Omental fat pad (tissue), 4 donors: ENCODE results near the gene TRIOBP. TPM values are rescaled to one million over a fixed set of nuclear protein-coding genes. Genes with fewer than 3 reads are reported as not detected.
A peak's percentile ranks its signal among the peaks of the same experiment; 100 is the strongest.

Experiments
- ATAC-seq: fragments of 150-250 bp; one replicate; pipeline ENCODE4 v1.9.1; 2016; ENCODE audit warnings: mild to moderate bottlenecking, moderate library complexity; ENCODE audit not compliant: low FRiP score
- DNase-seq: peaks from one replicate; pipeline ENCODE4 v3.0.0-alpha.2; 2019; ENCODE audit warnings: low spot score
- CTCF ChIP-seq, 3 donors: fragments of 450-650 bp; IDR thresholded peaks; one replicate each; pipeline ENCODE4 v1.5.1; 2016 to 2017; ENCODE audit warnings: antibody characterized with exemption in 3 of 3, mild to moderate bottlenecking in 3 of 3, moderate library complexity in 2 of 3
- total RNA-seq, 4 donors: library from RNA; depleted of rRNA; stranded (reverse); fragments of >200 nt; gene quantifications; one replicate each; pipeline ENCODE4 v1.1.0, GENCODE V29; 2016

Gene TRIOBP
- total RNA-seq, 4 donors from 2014 or later: 79.2 to 179 (median 82.8) TPM

DNA sequence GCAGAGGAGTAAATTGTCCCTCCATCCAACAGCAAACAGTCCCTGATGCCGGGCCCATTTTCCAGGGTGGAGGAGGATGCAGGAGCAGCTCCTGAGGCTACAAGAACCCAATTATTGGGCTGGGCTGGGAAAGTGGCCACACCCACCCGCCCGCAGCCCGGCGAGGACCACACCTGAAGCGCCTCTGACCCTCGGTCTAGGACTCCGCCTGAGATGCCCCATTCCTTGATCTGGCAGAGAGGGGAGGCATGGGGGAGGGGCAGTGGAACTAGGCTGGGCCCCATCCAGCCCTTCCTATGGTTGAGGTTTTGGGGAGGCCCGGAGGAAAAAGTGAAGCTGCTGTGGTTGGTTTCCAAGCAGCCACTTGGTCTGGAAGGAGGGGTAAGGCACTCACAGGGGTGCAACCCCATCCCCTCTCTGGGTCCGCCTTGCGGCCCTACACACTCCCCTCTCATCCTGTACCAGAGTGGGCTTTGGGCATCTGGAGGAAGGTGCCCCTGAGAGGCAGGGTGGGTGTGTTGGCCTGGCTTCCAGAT is 23.9 kb upstream of the TRIOBP start:
- DNase-seq (no peak), ATAC-seq (no peak)
- no peak for TF ChIP-seq CTCF (IDR thresholded peaks at IDR 0.05)

GRCh38 chr22:37674248-37674647 is 22.6 kb upstream of the TRIOBP start:
- no peak for TF ChIP-seq CTCF (IDR thresholded peaks at IDR 0.05)
- ATAC-seq (no peak), DNase-seq (no peak)

DNA sequence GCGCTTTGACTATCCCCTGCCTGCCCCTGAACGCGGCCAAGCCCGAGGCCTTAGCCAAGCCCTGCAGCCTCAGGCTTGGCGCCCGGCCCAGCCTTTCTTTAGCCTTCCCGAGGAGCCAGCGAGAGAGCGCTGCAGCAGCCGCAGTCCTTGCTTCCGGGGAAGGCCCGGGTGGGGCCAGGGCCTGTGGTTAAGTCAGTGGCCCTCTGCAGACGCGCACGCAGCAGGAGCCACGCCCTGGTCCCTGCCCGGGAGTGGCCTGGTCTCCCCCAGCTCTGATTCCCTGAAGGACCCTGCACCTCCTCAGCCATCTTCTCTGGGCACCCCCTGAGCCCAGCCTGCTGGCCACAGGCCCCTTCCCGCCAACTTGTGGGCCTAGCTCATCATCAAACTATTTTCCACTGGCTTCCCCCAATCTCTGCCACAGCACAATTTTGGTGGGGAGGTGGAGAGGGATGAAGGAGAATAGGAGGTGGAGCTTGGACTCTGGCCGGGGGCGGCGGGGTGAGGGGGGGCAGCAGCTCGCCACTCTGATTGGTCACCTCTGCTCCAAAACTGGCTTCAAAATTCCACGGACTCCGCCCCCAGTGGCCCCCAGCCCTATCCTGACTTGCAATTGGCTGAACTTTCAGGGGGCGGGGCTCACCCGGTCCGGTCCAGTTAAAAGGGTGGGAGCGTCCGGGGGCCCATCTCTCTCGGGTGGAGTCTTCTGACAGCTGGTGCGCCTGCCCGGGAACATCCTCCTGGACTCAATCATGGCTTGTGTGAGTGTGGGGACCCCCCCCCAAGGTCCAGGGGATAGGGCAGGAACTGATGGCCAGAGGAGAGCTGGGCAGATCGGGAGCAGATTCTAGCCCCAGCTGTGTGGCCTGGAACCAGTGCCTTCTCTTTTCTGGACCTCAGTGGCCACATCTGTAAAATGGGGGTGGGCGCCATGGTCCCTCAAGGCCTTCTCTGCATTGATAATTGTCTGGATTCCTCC is 21.6 kb upstream of the TRIOBP start, which contains the start of gene LGALS1:
TSS of gene LGALS1 (plus strand) at position 686 of the 979 bp plus-strand sequence. CDS start at position 753, 67 bp downstream.
- peak; percentile 83 for ATAC-seq
- peak; percentile 86 for DNase-seq
- no peak for TF ChIP-seq CTCF (IDR thresholded peaks at IDR 0.05)

DNA sequence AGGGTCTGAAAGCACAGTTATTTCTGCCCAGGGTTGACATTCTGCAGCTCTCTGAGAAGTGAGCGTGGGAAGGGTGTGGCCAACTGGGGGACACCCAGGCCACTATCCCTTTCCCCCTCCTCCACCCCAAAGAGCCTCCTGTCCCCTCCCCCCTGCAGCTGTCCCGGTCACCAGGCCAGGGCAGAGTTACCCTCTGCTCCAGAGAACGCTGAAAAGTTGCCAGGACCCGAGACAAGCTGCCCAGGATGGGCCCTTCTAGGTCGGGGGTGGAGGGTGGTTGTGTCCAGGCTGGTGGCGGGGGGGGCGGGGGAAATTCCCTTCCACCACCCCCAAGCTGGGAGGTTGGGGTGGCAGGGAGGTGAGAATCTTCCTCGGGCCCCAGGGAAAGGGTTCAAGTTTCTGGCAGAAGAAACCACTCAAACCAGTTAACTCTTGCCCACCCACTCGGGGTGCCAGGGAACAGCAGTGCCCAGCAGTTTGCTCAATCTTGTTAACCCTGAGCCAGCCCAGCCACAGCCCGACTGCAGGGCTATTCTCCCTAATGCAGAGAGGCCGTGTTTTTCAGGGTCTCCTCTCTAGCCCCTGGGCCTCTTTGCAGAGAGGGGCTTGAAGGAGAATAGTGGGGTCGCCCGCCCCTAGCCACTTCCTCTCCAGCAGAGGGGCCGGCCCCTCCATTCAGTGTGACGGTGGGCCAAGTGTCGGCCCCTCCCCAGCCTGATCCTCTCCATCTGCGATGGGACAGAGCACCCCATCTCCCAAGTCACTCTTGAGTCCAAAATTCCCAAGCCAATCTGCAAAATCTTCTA is 20.7 kb upstream of the TRIOBP start:
- TF ChIP-seq CTCF (IDR thresholded peaks at IDR 0.05): peak in 1 of 3 donors; percentile 11
- no peak for DNase-seq
- ATAC-seq: no peak

DNA sequence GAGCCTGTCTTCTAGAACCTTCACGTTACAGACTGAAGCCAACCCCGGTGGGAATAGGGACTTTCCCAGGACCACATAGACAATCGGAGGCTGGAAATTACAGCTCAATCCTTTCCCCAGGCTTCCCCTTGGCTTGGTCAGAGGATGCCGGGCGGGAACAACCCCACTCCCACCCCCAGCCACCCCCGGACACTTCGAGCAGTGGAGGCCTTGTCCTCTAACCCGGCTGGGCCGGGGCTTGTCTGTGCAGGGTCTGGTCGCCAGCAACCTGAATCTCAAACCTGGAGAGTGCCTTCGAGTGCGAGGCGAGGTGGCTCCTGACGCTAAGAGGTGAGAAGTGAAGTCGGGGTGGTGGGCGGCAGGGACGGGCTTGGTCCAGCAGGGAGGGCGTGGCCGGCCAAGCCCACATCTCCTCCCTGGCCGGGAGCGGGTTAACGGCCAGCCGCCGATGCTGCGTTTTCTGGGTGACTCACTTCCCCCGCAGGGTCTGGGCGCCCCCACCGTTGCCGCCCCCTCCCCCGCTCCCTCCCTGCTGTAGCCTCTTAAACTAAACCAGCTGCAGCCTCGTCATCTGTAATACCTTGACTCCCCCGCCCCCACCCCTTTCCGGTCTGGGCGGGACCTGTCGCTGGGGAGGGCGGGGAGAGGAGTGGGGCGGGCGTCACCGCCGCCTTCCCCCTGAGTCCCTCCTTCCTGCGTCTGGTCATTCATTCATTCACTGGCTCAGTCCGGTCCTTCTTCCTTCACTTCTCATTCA is 19.9 kb upstream of the TRIOBP start:
- no peak for TF ChIP-seq CTCF (IDR thresholded peaks at IDR 0.05)
- peak; percentile 94 for DNase-seq
- ATAC-seq: peak; percentile 71

GRCh38 chr22:37677493-37677974 is 19.3 kb upstream of the TRIOBP start:
- no peak for TF ChIP-seq CTCF (IDR thresholded peaks at IDR 0.05)
- ATAC-seq (no peak), DNase-seq (no peak)
